OCI-LY7 (cell line): ENCODE results near the gene ZNF222.

ENCODE experiments used
- CTCF ChIP-seq: fragments of 200-600 bp; sonication (generic); conservative IDR thresholded peaks from 2 replicates; pipeline ENCODE4 v1.5.1; 2014; ENCODE audit warnings: mild to moderate bottlenecking, antibody characterized with exemption, low read length, moderate library complexity, mixed read lengths
- EZH2phosphoT487 ChIP-seq: fragments of 200-600 bp; sonication (generic); IDR thresholded peaks from 2 replicates; pipeline ENCODE4 v1.6.1; 2018; ENCODE audit warnings: low read depth, borderline replicate concordance, mild to moderate bottlenecking, mixed run types, antibody characterized with exemption, low read length, moderate library complexity, mixed read lengths

DNA sequence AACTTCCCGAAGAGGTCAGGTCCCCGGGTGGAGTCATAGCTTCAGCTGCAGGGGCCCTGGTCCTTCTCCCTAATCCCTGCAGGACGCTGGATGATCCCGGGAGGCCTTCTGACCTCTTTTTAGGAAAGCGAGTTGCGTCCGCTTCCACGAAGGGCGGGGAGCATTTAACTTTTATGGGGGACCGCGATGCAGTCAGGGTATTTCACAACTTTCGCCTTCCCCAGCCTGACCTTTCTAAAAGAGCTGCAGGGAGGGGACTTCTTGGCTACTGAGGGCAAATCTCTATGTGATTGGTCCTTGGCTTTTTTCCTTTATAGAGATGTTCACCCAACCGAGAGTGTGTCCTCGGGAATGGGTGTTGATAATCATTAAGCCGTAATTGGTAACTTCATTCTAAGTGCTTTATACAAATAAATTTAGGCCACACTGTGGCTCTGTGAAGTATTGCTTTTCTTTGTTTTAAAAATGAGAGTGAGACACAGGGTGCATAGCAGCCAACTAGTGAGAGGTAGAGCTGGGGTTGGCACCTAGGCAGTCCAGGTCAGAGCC lies 21.6 kb upstream of the ZNF222 start:
- TF ChIP-seq CTCF: no peak; the same call in 1 of the 2 replicates
- TF ChIP-seq EZH2phosphoT487: no peak
